Naive thymus-derived CD8-positive, alpha-beta T cell (primary cell): ENCODE data around the gene GGN. TPM values are rescaled to one million over a fixed set of nuclear protein-coding genes. Genes with fewer than 3 reads are reported as not detected.

ENCODE experiments used
- ATAC-seq, 2 donors: fragments of 150-1000 bp; cut with Tn5 transposase in 1 of 2; sonication (Bioruptor Pico), chemical (Tn5 transposase) in 1 of 2; 1 replicate in 1 of 2; 2 replicates in 1 of 2; pipeline ENCODE4 v1.10.0; 2021; ENCODE audit warnings: mild to moderate bottlenecking in 2 of 2, moderate library complexity in 2 of 2
- POLR2A ChIA-PET: fragments of 350-600 bp; sonication (Branson Sonifier 250); formaldehyde crosslinking; loops from one replicate; lab custom pipeline; 2021; ENCODE audit warnings: antibody characterized with exemption; lab: Charles Lee
- DNase-seq, 10 donors: peaks; one replicate each; pipeline versions ENCODE4 v3.0.0 to v3.0.0-alpha.2; 2020 to 2022
- H3K27ac Mint-ChIP-seq, 10 donors: one replicate each; pipeline ENCODE4 v1.8.0; 2020 to 2022; ENCODE audit warnings: mild to moderate bottlenecking in 10 of 10, mixed read lengths in 10 of 10, moderate library complexity in 4 of 10, inconsistent platforms in 1 of 10
- H3K27me3 Mint-ChIP-seq, 5 donors: one replicate each; pipeline ENCODE4 v1.8.0; 2021 to 2022; ENCODE audit warnings: mixed read lengths in 5 of 5
- H3K36me3 Mint-ChIP-seq, 3 donors: one replicate each; pipeline ENCODE4 v1.8.0; 2020 to 2022; ENCODE audit warnings: mixed read lengths in 3 of 3, mild to moderate bottlenecking in 2 of 3, inconsistent platforms in 1 of 3
- H3K4me1 Mint-ChIP-seq, 4 donors: one replicate each; pipeline ENCODE4 v1.8.0; 2021 to 2022; ENCODE audit warnings: mixed read lengths in 4 of 4
- H3K4me3 Mint-ChIP-seq, 10 donors: one replicate each; pipeline ENCODE4 v1.8.0; 2020 to 2022; ENCODE audit warnings: mild to moderate bottlenecking in 10 of 10, mixed read lengths in 10 of 10, moderate library complexity in 6 of 10, inconsistent platforms in 1 of 10
- H3K9me3 Mint-ChIP-seq, 9 donors: one replicate each; pipeline ENCODE4 v1.8.0; 2020 to 2022; ENCODE audit warnings: mixed read lengths in 9 of 9, mild to moderate bottlenecking in 3 of 9, inconsistent platforms in 1 of 9, moderate library complexity in 1 of 9
- polyA plus RNA-seq, 3 donors: library from polyadenylated mRNA; unstranded; fragments of 300-500 nt; fragmentation: Illumina TruSeq; gene quantifications; one replicate each; pipeline ENCODE4 v1.2.3, GENCODE V29; 2021
- total RNA-seq, 8 experiments: library from RNA in 2 of 8; stranded (reverse) in 2 of 8; gene quantifications; one replicate each; pipeline ENCODE4 v1.2.3 and lab custom pipeline; 2021 to 2026

The GGN gene
- total and polyA plus RNA-seq, 5 experiments from 2014 or later, result not detected

- Mint-ChIP-seq H3K9me3 (no peaks in the 10 kb centered on the region), H3K27ac (no peak overlapping the region), H3K36me3 (peaks cover 0 to 2% (median 0%) of the 10 kb centered on the region in 3 donors), H3K4me3 (peak overlapping the region in 1 of 10 donors; percentile 4), H3K27me3 (peaks cover 7 to 27% (median 9%) of the 10 kb centered on the region in 5 donors), H3K4me1 (peaks cover 15 to 33% (median 28%) of the 10 kb centered on the region in 4 donors)
- POLR2A ChIA-PET, result interaction anchor here (3.2 to 6.4 kb wide), 2 partner anchors 10 to 17 kb away, joined by 17 to 48 read pairs; partner anchors contain the start of genes FAM98C and PSMD8
- DNase-seq (no peak), ATAC-seq (no peak)
These were observed 5.0 kb upstream of the GGN start for GRCh38 chr19:38392707-38393308.

GRCh38 chr19:38391911-38392464, 4.2 kb upstream of the GGN start:
- Mint-ChIP-seq H3K36me3 (peaks cover 0 to 6% (median 2%) of the 10 kb centered on the region in 3 donors), H3K27me3 (peaks cover 10 to 27% (median 15%) of the 10 kb centered on the region in 5 donors), H3K4me1 (peaks cover 20 to 40% (median 35%) of the 10 kb centered on the region in 4 donors), H3K9me3 (no peaks in the 10 kb centered on the region), H3K27ac (no peak overlapping the region), H3K4me3 (no peak overlapping the region)
- POLR2A ChIA-PET, result interaction anchor here (3.2 to 6.4 kb wide), 2 partner anchors 11 to 16 kb away, joined by 17 to 48 read pairs; partner anchors contain the start of genes FAM98C and PSMD8
- DNase-seq, result no peak
- ATAC-seq, result no peak

DNA sequence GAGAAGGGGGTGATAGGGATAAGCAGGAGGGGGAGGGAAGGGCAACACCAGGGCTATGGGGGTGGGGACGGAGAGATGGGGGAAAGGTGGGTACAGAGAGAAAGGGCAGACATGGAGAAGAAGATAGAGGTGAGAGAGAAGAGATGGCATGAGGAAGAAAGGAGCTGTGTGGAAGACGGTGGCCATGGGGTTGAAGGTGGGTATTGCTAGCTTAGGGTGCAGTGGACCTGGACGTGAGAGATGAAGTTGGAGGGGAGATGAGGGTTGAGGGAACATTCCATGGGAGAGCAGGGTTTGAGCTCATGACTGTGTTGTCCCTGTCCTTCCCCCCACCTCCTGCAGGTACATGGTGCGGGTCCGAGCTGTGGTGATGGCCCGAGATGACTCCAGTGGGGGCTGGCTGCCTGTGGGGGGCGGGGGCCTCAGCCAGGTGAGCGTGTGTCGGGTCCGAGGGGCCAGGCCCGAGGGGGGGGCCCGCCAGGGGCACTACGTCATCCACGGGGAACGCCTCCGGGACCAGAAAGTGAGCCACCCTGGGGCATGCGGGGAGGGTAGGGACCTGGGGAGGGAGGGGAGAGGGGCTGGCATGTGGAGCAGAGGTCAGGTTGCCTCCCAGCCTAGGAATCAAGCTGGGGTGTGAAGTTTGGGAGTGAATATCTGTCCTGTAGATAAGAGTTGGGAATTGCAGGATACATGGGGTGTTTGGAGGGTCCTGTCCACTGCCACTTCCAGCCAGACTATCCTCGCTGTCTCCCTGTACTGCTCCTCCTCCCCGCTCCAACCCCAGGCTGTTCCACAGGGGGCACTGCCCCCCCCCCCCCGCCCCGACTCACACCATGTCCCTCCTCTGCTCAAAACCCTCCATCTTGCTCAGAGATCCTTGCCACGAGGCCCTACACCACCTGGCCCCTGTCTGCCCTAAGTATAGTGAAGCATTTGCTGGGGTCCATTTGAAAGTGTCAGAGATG, 2.4 kb upstream of the GGN start:
- POLR2A ChIA-PET, result interaction anchor here (0.6 to 6.4 kb wide), 3 partner anchors 13 to 72 kb away, joined by 3 to 48 read pairs (median 19); partner anchors contain the start of genes FAM98C and PSMD8
- H3K36me3 Mint-ChIP-seq, result peaks cover 0 to 12% (median 2%) of the 10 kb centered on the region in 3 donors
- peak overlapping the region in 3 of 10 donors; percentile 11 to 28 (median 20) for H3K27ac Mint-ChIP-seq
- peaks cover 17 to 34% (median 28%) of the 10 kb centered on the region in 4 donors for H3K4me1 Mint-ChIP-seq
- ATAC-seq, result no peak
- no peaks in the 10 kb centered on the region for H3K9me3 Mint-ChIP-seq
- DNase-seq, result no peak
- H3K27me3 Mint-ChIP-seq, result peaks cover 10 to 27% (median 15%) of the 10 kb centered on the region in 5 donors
- H3K4me3 Mint-ChIP-seq, result peak overlapping the region in 7 of 10 donors; percentile 3 to 82 (median 50)

DNA sequence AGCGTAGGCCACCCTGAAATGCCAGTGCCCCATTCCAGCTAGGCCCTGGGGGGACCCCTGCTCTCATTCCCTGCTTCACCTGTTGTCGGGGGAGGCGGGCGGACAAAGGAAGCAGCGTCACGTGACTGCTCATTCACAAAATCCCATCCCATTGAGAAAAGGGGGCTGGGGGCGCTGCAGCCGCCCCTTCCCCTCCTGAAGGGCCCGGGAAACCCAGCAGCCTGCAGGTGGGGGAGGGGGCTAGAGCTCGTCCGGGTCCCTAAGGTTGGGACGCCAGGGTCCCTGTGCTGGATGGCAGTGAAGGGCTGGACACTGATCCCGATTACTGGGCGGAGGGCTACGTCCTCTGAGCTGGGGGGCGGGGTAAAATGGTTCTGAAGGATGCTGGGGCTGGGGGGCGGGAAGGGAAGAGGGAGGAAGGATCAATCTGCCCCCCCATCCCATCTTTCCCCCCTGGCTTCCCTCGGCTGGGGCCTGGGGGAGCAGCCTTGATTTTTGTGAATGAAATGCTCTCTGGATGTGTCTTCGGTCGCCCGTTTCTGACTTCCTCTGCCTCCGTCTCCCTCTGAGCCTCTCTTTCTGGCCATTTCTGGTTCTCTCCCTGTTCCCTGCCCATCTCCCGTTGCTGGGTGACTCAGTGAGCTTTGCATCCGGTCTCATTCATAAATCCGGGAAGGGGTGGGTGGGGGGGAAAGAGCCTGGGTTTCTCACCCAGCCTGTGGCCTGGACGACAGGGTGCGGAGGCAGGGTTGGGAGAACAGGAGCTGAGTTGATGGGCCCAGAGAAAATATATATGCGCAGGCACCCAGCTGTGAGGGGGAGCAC, 1.5 kb upstream of the GGN start:
- peaks cover 10 to 34% (median 24%) of the 10 kb centered on the region in 5 donors for H3K27me3 Mint-ChIP-seq
- POLR2A ChIA-PET, result interaction anchor here (3.7 to 6.4 kb wide), 2 partner anchors 13 to 14 kb away, joined by 19 to 48 read pairs; partner anchors contain the start of genes FAM98C and PSMD8
- DNase-seq, result no peak
- H3K27ac Mint-ChIP-seq, result peak overlapping the region in 1 of 10 donors; percentile 43
- H3K9me3 Mint-ChIP-seq, result no peaks in the 10 kb centered on the region
- H3K4me3 Mint-ChIP-seq, result peak overlapping the region; percentile 19 to 82 (median 70)
- peaks cover 0 to 22% (median 4%) of the 10 kb centered on the region in 3 donors for H3K36me3 Mint-ChIP-seq
- no peak for ATAC-seq
- H3K4me1 Mint-ChIP-seq, result peaks cover 15 to 29% (median 26%) of the 10 kb centered on the region in 4 donors

DNA sequence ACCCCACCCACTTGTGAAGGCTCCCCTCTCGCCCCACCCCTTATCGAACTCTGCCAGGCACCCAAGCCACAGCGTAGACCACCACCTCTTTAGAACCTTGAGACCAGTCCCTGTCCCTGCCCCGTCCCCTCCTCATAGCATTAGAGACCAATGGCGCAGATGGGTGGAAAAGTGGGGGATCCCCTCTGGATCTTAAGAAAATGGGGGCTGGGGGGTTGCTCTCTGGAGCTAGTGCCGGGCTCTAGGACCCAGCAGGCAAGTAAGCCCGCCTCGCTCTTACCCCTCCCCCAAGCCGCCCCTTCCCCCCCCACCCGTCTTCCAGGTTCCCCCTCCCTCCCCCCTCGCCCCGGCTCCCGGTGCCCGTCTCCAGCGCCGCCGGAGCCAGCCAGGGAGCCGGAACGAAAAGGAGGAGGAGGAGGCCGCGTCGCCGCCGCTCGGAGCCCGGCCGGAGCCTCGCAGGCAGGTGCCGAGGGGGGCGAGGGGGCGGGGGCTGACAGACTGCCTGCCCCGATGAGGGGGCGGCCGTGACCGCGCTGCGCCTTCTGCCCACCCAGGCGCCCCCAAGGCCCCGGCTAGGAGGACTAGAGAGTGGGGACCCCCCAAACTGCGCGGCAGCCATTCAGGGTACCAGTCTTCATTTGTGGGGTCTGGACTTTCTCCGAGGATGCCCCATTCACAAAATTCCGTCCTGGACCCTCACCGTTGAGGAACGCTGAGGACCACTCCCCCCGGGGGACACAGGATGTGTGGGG, 691 bp upstream of the GGN start, which contains the start of gene SPRED3:
Gene SPRED3, plus strand, starts transcription at position 349 of the 752 bp plus-strand sequence. CDS start 1,606 bp downstream, outside the sequence.
- ATAC-seq (peak in 1 of 2 donors; percentile 11), DNase-seq (peak in 1 of 10 donors; percentile 32)
- peak within 1 kb of the TSS; percentile 81 to 97 (median 92) for H3K4me3 Mint-ChIP-seq
- H3K27ac Mint-ChIP-seq, result peak within 1 kb of the TSS in 9 of 10 donors; percentile 20 to 95 (median 87)
- no peaks in the 10 kb centered on the region for H3K9me3 Mint-ChIP-seq
- POLR2A ChIA-PET, result interaction anchor here (0.7 to 6.4 kb wide), 6 partner anchors 8 to 37 kb away, joined by 3 to 48 read pairs (median 4); partner anchors contain the start of genes FAM98C and PSMD8
- peaks cover 10 to 40% (median 23%) of the 10 kb centered on the region in 5 donors for H3K27me3 Mint-ChIP-seq
- H3K4me1 Mint-ChIP-seq, result peaks cover 11 to 23% (median 21%) of the 10 kb centered on the region in 4 donors
- H3K36me3 Mint-ChIP-seq, result peaks cover 0 to 29% (median 12%) of the 10 kb centered on the region in 3 donors

DNA sequence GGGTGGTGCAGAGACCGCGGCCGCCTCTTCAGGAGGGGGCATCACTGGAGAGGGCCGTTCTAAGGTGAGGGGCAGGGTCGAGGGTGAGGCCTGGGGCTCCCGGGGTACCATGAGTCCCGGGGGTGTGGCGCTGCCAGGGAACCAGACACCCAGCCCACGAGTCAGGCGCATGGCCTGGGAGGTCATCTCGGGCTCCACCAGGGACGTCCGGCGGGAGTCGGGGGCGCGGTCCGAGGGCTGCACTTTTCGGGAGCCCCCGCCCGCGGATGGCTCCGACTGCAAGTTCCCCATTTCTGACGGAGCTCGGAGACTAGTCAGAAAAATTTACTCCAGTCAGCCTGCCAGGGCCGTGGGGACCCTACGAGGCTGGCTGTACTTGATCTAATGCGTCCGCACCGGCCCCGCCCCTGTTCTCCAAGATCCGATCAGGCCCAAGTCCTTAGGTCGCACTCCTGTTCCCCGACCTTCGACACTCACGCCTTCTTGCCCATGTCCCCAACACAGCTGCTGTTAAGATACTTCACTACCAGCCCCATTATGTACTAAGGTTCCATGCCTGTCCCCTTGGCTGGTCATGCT, 774 bp downstream of the GGN start:
- peaks cover 10 to 51% (median 27%) of the 10 kb centered on the region in 5 donors for H3K27me3 Mint-ChIP-seq
- H3K36me3 Mint-ChIP-seq, result peaks cover 0 to 44% (median 26%) of the 10 kb centered on the region in 3 donors
- DNase-seq (no peak), ATAC-seq (no peak)
- POLR2A ChIA-PET, result interaction anchor here (0.6 to 6.4 kb wide), 6 partner anchors 9 to 231 kb away, joined by 3 to 48 read pairs (median 4); partner anchors contain the start of genes EIF3K, FAM98C and PSMD8
- H3K4me3 Mint-ChIP-seq, result peak overlapping the region; percentile 81 to 97 (median 88)
- peaks cover 11 to 23% (median 21%) of the 10 kb centered on the region in 4 donors for H3K4me1 Mint-ChIP-seq
- no peaks in the 10 kb centered on the region for H3K9me3 Mint-ChIP-seq
- H3K27ac Mint-ChIP-seq, result peak overlapping the region in 6 of 10 donors; percentile 40 to 83 (median 68)

GRCh38 chr19:38386300-38386970, 1.4 kb downstream of the GGN start:
- peaks cover 10 to 54% (median 27%) of the 10 kb centered on the region in 5 donors for H3K27me3 Mint-ChIP-seq

GRCh38 chr19:38385804-38386257, 2.0 kb downstream of the GGN start:
- POLR2A ChIA-PET, result interaction anchor here (0.6 to 1.7 kb wide), 2 partner anchors 11 to 445 kb away, joined by 3 to 4 read pairs; partner anchors contain the start of gene PSMD8
- H3K4me1 Mint-ChIP-seq, result peaks cover 11 to 23% (median 21%) of the 10 kb centered on the region in 4 donors
- H3K27me3 Mint-ChIP-seq, result peaks cover 10 to 53% (median 27%) of the 10 kb centered on the region in 5 donors
- no peaks in the 10 kb centered on the region for H3K9me3 Mint-ChIP-seq
- no peak for DNase-seq
- no peak overlapping the region for H3K27ac Mint-ChIP-seq
- H3K36me3 Mint-ChIP-seq, result peaks cover 0 to 56% (median 37%) of the 10 kb centered on the region in 3 donors
- no peak for ATAC-seq
- peak overlapping the region in 2 of 10 donors; percentile 2 to 57 for H3K4me3 Mint-ChIP-seq

More at GRCh38 chr19:38386300-38386970, 1.4 kb downstream of the GGN start:
- H3K27ac Mint-ChIP-seq, result no peak overlapping the region
- H3K36me3 Mint-ChIP-seq, result peaks cover 0 to 50% (median 32%) of the 10 kb centered on the region in 3 donors
- no peak for DNase-seq
- ATAC-seq, result no peak
- H3K4me1 Mint-ChIP-seq, result peaks cover 11 to 23% (median 21%) of the 10 kb centered on the region in 4 donors
- H3K4me3 Mint-ChIP-seq, result peak overlapping the region in 2 of 10 donors; percentile 2 to 57
- POLR2A ChIA-PET, result interaction anchor here (0.6 kb wide), 1 partner anchor 80 kb away, joined by 5 read pairs; no protein-coding TSS in a partner anchor
- no peaks in the 10 kb centered on the region for H3K9me3 Mint-ChIP-seq

DNA sequence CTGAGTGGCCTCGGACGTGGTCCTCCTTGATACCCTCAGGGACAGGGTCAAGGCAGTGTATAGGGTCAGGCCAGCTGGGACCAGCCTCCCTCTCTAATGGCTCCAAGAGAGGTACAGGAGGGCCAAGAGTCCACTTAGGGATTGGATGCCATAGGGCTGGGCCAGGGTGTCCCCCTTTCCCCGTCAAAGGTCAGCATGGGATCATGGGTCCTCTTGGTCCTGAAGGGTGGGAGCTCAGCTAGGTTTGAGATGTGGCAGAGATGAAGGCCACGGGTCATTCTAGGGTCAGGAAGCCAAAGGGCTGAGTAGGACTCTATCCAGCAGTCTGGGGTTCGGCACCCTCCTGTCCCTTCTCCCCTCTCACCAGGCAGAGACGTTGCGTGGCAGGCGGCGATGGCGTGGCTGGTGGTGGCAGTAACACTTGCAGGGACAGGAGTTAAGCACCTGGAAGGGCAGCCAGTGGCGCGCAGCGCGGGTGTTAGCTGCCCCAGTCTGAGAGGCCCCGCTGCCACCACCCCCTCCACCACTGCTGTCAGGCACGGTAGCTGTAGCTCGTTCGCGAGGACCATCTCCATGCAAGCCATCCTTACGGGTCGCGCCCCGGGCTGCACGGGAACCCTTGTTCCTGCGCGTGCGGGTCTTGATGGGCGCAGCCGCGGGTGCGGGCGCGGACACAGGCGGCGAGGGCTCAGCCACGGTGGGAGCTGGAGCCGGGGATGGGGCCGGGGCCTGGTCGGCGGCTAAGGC, 2.6 kb downstream of the GGN start:
- Mint-ChIP-seq H3K27me3 (peaks cover 10 to 52% (median 27%) of the 10 kb centered on the region in 5 donors), H3K9me3 (no peaks in the 10 kb centered on the region), H3K4me1 (peaks cover 11 to 23% (median 22%) of the 10 kb centered on the region in 4 donors), H3K27ac (peak overlapping the region in 2 of 10 donors; percentile 62 to 78), H3K4me3 (peak overlapping the region in 4 of 10 donors; percentile 15 to 57 (median 53)), H3K36me3 (peaks cover 0 to 62% (median 42%) of the 10 kb centered on the region in 3 donors)
- ATAC-seq, result no peak
- POLR2A ChIA-PET, result interaction anchor here (0.6 to 1.7 kb wide), 3 partner anchors 11 to 445 kb away, joined by 3 to 4 read pairs (median 3); partner anchors contain the start of genes FAM98C and PSMD8
- DNase-seq, result no peak
